ENCODE data around the gene SPATA33. TPM values are rescaled to one million over a fixed set of nuclear protein-coding genes. Genes with fewer than 3 reads are reported as not detected.

The SPATA33 gene
- total RNA-seq, 1 donor from 2014 or later, result 12.3 TPM

DNA sequence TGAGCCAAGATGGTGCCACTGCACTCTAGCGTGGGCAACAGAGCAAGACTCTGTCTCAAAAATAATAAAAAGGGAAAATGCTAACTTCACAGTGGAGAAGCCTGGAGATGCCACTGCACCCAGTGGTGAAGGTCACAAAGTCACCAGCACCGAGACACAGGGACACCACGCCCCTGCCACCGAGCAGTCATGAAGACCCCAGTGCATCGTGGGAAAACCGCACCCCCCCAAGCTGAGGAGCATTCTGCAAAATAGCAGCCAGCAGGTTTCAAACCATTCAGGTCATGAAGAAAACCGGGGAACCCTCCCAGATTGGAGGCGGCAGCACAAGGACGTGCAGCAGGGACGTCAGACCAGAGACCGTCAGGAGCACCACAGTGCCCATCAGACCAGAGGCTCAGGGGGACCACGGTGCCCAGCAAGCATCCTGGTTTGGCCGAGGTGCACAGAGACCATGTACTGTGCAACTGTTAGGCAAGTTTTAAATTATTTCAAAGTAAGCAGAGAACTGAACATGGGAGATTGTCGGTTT lies 13.8 kb upstream of the SPATA33 start:
- H3K27ac ChIP-seq (ENCODE audit: low read depth, low read length), result no peak overlapping the region
- H3K9ac ChIP-seq (ENCODE audit: low read length), result no peak overlapping the region
- peak overlapping the region; percentile 34 for H3K27ac Mint-ChIP-seq (ENCODE audit: unreplicated experiment)
- H3K4me1 Mint-ChIP-seq (ENCODE audit: low read depth, unreplicated experiment), result peaks cover 8% of the 10 kb centered on the region
- no peak overlapping the region for H3K4me3 ChIP-seq (ENCODE audit: insufficient read depth, low read depth, low read length)
- H3K36me3 ChIP-seq (ENCODE audit: insufficient read depth, low read length), result no peaks in the 10 kb centered on the region
- H3K27me3 ChIP-seq (ENCODE audit: insufficient read depth, low read length), result no peaks in the 10 kb centered on the region
- DNase-seq (ENCODE audit: low read depth) (no peak), FAIRE-seq (no peak)
- peaks cover 15% of the 10 kb centered on the region for H4K20me1 ChIP-seq (ENCODE audit: insufficient read depth, low read length)
- no peak overlapping the region for H3K4me2 ChIP-seq (ENCODE audit: low read length)
- peaks cover 6% of the 10 kb centered on the region for H3K27me3 Mint-ChIP-seq (ENCODE audit: low read depth, unreplicated experiment)
- no peak overlapping the region for H2AFZ ChIP-seq (ENCODE audit: low read depth, low read length)
- no peak for TF ChIP-seq EZH2 (IDR thresholded peaks at IDR 0.05; ENCODE audit: insufficient read depth, low read length)
- TF ChIP-seq, protein P1, sequence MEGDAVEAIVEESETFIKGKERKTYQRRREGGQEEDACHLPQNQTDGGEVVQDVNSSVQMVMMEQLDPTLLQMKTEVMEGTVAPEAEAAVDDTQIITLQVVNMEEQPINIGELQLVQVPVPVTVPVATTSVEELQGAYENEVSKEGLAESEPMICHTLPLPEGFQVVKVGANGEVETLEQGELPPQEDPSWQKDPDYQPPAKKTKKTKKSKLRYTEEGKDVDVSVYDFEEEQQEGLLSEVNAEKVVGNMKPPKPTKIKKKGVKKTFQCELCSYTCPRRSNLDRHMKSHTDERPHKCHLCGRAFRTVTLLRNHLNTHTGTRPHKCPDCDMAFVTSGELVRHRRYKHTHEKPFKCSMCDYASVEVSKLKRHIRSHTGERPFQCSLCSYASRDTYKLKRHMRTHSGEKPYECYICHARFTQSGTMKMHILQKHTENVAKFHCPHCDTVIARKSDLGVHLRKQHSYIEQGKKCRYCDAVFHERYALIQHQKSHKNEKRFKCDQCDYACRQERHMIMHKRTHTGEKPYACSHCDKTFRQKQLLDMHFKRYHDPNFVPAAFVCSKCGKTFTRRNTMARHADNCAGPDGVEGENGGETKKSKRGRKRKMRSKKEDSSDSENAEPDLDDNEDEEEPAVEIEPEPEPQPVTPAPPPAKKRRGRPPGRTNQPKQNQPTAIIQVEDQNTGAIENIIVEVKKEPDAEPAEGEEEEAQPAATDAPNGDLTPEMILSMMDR (IDR thresholded peaks at IDR 0.05; ENCODE audit: insufficient read depth, low read depth, low read length), result no peak
- no peaks in the 10 kb centered on the region for H3K4me1 ChIP-seq (ENCODE audit: insufficient read depth, low read length)
- no peak overlapping the region for H3K4me3 Mint-ChIP-seq (ENCODE audit: unreplicated experiment)
- H3K9me3 Mint-ChIP-seq (ENCODE audit: unreplicated experiment), result no peaks in the 10 kb centered on the region
- peaks cover 9% of the 10 kb centered on the region for H3K36me3 Mint-ChIP-seq (ENCODE audit: low read depth, unreplicated experiment)
- H3K9me3 ChIP-seq (ENCODE audit: insufficient read depth, low read depth, low read length), result no peaks in the 10 kb centered on the region
- peaks cover 5% of the 10 kb centered on the region for H3K79me2 ChIP-seq (ENCODE audit: insufficient read depth, low read length)

DNA sequence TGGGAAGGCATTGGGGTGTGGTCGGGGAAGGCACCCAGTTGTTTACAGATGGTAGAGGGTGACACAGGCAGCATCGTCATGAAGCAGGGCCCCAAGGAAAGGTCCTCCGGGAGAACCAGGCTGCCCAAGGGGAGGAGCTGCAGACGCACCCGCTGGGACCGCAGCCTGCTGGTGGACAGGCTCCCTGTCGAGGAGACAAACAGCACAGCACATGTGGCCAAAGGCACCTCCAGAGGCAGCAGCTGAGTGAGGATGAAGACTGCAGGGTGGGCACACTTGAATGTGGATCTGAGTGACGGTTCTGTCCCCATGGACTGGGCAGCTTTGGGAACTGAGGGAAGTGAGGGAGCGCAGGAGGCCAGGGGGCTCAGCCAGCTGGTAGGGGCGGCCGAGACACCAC lies 12.5 kb upstream of the SPATA33 start:
- Histone ChIP-seq H3K27ac (ENCODE audit: low read depth, low read length) (no peak overlapping the region), H3K4me1 (ENCODE audit: insufficient read depth, low read length) (no peaks in the 10 kb centered on the region), H3K36me3 (ENCODE audit: insufficient read depth, low read length) (no peaks in the 10 kb centered on the region), H3K79me2 (ENCODE audit: insufficient read depth, low read length) (peaks cover 5% of the 10 kb centered on the region), H3K4me2 (ENCODE audit: low read length) (no peak overlapping the region), H2AFZ (ENCODE audit: low read depth, low read length) (no peak overlapping the region), H3K9me3 (ENCODE audit: insufficient read depth, low read depth, low read length) (no peaks in the 10 kb centered on the region), H3K9ac (ENCODE audit: low read length) (no peak overlapping the region), H4K20me1 (ENCODE audit: insufficient read depth, low read length) (peaks cover 21% of the 10 kb centered on the region), H3K27me3 (ENCODE audit: insufficient read depth, low read length) (no peaks in the 10 kb centered on the region), H3K4me3 (ENCODE audit: insufficient read depth, low read depth, low read length) (no peak overlapping the region)
- H3K27ac Mint-ChIP-seq (ENCODE audit: unreplicated experiment), result no peak overlapping the region
- DNase-seq (ENCODE audit: low read depth), result no peak
- peaks cover 13% of the 10 kb centered on the region for H3K36me3 Mint-ChIP-seq (ENCODE audit: low read depth, unreplicated experiment)
- TF ChIP-seq, protein P1 (IDR thresholded peaks at IDR 0.05; ENCODE audit: insufficient read depth, low read depth, low read length), result no peak
- no peak for TF ChIP-seq EZH2 (IDR thresholded peaks at IDR 0.05; ENCODE audit: insufficient read depth, low read length)
- H3K9me3 Mint-ChIP-seq (ENCODE audit: unreplicated experiment), result no peaks in the 10 kb centered on the region
- peaks cover 6% of the 10 kb centered on the region for H3K27me3 Mint-ChIP-seq (ENCODE audit: low read depth, unreplicated experiment)
- H3K4me3 Mint-ChIP-seq (ENCODE audit: unreplicated experiment), result no peak overlapping the region
- no peak for FAIRE-seq
- H3K4me1 Mint-ChIP-seq (ENCODE audit: low read depth, unreplicated experiment), result peaks cover 8% of the 10 kb centered on the region

DNA sequence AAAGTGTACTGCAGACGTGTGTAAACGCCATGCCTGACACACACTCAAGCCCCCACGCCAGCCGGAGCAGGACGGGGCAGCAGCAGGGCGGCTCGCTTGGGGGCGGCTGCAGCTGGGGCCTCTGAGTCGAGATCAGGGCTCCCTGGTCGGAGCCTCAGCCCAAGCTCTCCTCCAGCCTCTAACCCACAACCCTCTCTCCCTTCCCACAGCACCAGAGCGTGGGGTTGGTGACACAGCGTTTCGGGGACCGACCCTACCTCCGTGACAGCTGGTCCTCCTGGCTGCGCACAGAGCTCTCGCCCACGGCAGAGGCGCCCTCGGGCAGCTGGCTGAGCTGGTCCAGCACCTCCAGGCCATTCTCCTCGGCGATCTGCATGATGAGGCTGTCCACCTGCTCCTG lies 11.4 kb upstream of the SPATA33 start:
- no peak overlapping the region for H3K9ac ChIP-seq (ENCODE audit: low read length)
- H3K36me3 Mint-ChIP-seq (ENCODE audit: low read depth, unreplicated experiment), result peaks cover 13% of the 10 kb centered on the region
- H3K27ac Mint-ChIP-seq (ENCODE audit: unreplicated experiment), result peak overlapping the region; percentile 18
- no peaks in the 10 kb centered on the region for H3K27me3 Mint-ChIP-seq (ENCODE audit: low read depth, unreplicated experiment)
- no peak overlapping the region for H3K4me2 ChIP-seq (ENCODE audit: low read length)
- peaks cover 1% of the 10 kb centered on the region for H3K4me1 Mint-ChIP-seq (ENCODE audit: low read depth, unreplicated experiment)
- DNase-seq (ENCODE audit: low read depth) (no peak), FAIRE-seq (no peak)
- no peak overlapping the region for H3K27ac ChIP-seq (ENCODE audit: low read depth, low read length)
- H2AFZ ChIP-seq (ENCODE audit: low read depth, low read length), result no peak overlapping the region
- TF ChIP-seq EZH2 (IDR thresholded peaks at IDR 0.05; ENCODE audit: insufficient read depth, low read length), result no peak
- TF ChIP-seq, protein P1 (IDR thresholded peaks at IDR 0.05; ENCODE audit: insufficient read depth, low read depth, low read length), result no peak
- H3K4me3 ChIP-seq (ENCODE audit: insufficient read depth, low read depth, low read length), result no peak overlapping the region
- no peaks in the 10 kb centered on the region for H3K9me3 ChIP-seq (ENCODE audit: insufficient read depth, low read depth, low read length)
- peaks cover 5% of the 10 kb centered on the region for H3K79me2 ChIP-seq (ENCODE audit: insufficient read depth, low read length)
- H3K4me1 ChIP-seq (ENCODE audit: insufficient read depth, low read length), result no peaks in the 10 kb centered on the region
- no peaks in the 10 kb centered on the region for H3K27me3 ChIP-seq (ENCODE audit: insufficient read depth, low read length)
- H3K36me3 ChIP-seq (ENCODE audit: insufficient read depth, low read length), result no peaks in the 10 kb centered on the region
- no peak overlapping the region for H3K4me3 Mint-ChIP-seq (ENCODE audit: unreplicated experiment)
- no peaks in the 10 kb centered on the region for H3K9me3 Mint-ChIP-seq (ENCODE audit: unreplicated experiment)
- H4K20me1 ChIP-seq (ENCODE audit: insufficient read depth, low read length), result peaks cover 29% of the 10 kb centered on the region

Data from astrocyte (in vitro differentiated cells and primary cell).